CD4-positive, alpha-beta T cell treated with Interleukin-12 subunit alpha and Interleukin-12 subunit beta, for 1 hour (primary cell): Measurements from ENCODE around the gene OCRL.
A peak's percentile ranks its signal among the peaks of the same experiment; 100 is the strongest.

ENCODE experiments used
- DNase-seq: peaks from one replicate; pipeline ENCODE4 v3.0.0-alpha.2; 2020

OCRL gene

DNA sequence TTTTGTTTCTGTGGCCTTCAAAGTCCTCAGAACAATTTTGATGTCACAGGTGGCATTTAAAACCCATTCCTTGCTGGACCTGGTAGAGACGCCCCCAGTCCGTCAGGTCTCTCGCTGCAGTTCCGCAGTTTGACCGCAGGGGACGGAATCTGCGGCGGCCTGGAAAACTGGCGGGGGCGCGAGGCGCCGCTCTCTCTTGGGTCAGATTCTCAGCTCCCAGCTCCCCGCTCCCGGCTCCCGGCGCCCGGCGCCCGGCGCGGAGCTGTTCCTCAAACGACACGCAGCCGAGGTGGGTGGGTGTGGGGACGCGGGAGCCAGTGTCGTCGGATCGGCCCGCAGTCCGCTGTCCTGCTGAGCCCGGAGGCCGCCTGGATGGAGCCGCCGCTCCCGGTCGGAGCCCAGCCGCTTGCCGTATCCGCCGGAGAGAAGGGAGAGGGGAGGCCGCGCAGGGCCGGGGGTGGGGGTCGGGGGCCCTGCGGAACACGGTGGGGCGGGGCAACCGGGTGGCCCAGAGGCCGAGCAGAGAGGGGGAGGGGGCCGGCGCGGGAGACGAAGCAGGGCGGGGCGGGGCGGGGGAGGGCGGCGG is at the start of gene OCRL:
Gene OCRL, plus strand, starts transcription at position 192 of the 586 bp plus-strand sequence. Its CDS starts 181 bp downstream, at position 373.
- peak; percentile 54 for DNase-seq

- DNase-seq: no peak
Measured at GRCh38 chrX:129490330-129490729, 49.7 kb upstream of the OCRL start.

- no peak for DNase-seq
Measured at GRCh38 chrX:129493643-129494042, 46.4 kb upstream of the OCRL start.

GRCh38 chrX:129494887-129495286 is 45.2 kb upstream of the OCRL start:
- DNase-seq: no peak

DNA sequence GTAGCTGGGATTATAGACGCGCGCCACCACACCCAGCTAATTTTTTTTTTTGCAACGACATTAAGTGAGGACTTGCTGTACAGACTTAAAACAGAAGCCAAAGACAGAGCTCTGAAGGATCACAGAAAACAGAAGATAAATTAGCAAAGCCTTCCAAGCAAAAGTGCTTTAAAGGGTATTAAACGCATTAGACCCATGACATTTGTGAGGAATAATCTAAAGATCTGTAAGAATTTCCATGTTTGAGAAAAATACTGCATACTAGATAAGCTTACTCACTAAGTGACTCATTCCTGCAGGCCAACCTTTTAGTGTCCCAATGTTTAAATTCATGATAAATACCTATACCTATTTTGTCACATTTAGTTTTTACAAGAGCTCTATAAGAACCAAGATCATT is 44.2 kb upstream of the OCRL start:
- no peak for DNase-seq

DNA sequence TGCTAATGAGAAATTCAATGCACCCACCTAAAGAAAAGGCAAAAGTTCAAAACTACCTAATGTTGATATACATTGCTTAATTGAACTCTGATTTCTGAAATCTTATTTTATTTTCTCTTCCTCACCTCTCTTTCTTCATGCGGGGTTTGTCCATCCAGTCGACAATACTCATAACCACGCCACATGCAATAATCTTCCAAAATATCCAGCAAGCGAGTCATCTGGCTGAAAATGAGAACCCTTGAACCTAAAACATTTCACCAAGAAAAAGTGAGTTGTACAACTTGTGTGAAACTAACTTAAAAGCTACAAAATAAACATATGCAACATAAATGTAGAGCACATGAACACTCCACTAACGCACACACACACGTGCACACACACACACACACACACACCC is 43.4 kb upstream of the OCRL start:
- DNase-seq: no peak

DNA sequence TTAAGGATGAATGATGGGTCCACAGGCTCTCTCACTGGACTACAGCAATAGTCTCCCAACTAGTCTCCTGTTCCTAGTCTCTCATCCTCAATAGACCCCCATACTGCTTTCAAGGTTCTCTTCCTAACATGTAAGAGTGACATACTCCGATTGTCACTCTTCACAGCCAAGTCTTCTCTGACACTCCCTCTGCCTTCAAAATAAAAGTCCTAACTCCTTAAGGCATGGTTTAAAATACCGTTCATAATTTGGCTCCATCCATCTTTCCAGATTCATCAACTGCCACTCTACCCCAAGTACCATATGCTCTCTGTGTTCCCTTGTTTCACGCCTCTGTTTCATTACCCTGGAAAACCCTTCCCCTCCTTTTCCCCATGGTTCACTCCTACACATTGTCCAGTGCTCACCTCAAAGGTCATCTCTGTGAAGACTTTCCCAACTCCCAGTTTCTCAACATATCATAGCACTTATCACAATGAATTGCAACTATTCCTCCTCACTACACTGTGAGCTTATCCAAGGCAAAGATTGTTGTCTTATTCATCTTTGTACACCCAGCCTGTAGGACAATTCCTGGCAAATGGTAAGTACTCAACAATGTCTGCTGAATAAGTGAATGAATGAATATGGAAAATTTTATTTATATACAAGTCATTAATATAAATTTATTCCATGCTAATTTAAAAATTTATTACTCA is 42.8 kb upstream of the OCRL start:
- DNase-seq: no peak

GRCh38 chrX:129510331-129510730 is 29.7 kb upstream of the OCRL start:
- DNase-seq: no peak

GRCh38 chrX:129511689-129512088 is 28.4 kb upstream of the OCRL start:
- no peak for DNase-seq

DNA sequence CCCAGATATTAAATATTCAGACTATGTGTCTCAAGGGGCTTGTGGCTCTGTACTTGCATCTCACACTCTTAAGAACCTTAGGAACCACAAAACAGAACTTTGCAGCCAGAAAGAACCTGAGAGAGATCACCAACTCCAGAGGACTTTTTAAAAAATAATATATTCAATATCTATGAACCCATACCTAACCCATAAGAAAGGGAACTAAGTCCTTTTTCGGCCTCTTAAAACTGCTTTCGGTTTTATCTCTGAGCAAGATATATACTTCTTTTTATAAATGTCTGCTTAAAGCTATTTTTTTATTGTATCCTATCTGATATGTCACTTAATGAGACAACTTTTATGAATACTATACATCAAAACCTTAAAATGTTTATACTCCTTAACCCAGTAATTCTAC is 27.6 kb upstream of the OCRL start:
- no peak for DNase-seq

- DNase-seq: no peak
Measured at GRCh38 chrX:129516402-129516801, 23.7 kb upstream of the OCRL start.

- no peak for DNase-seq
Measured at GRCh38 chrX:129520151-129520550, 19.9 kb upstream of the OCRL start.

DNA sequence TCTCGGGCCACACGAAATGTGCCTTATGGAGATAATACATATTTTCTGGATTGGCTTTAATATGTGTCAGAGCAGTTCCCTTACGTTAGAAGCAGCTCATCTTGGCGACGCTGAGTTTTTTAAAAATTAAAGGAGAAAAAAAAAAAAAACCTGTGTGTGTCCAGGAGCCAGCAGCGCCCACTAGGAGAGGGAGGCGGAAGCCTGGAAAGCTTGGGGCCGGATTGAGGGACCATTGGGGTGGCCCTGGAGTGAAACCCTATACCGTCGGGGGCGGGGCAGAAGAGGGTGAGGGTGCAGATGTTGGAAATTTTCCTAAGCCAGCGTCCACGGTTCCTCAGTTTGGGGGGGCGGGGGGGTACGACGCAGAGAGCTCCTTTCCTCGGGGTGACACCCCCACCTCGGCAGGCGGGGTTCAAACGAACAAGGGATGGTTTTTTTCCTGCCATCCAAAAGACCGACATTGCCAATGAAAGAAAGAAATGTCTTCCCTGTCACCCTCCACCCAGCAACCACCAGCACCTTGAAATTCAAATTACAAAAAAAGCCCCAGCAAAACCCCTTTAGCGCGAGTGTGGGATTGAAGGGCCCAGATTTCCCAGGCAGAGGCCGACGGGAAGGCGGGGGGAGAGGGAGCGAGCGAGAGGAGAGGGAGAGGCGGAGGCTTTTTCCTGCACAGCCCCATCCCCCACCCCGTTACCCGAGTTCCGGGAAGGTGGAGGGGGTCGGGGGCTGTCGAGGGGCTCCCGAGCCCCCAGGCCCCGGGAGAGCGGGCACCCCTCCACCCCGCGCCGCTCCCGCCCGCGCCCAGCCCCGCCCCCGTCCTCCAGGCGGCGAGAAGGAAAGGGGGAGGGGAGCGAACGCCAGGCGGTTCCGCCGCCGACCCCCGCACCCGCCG is 17.6 kb upstream of the OCRL start:
- peak; percentile 1 for DNase-seq

DNA sequence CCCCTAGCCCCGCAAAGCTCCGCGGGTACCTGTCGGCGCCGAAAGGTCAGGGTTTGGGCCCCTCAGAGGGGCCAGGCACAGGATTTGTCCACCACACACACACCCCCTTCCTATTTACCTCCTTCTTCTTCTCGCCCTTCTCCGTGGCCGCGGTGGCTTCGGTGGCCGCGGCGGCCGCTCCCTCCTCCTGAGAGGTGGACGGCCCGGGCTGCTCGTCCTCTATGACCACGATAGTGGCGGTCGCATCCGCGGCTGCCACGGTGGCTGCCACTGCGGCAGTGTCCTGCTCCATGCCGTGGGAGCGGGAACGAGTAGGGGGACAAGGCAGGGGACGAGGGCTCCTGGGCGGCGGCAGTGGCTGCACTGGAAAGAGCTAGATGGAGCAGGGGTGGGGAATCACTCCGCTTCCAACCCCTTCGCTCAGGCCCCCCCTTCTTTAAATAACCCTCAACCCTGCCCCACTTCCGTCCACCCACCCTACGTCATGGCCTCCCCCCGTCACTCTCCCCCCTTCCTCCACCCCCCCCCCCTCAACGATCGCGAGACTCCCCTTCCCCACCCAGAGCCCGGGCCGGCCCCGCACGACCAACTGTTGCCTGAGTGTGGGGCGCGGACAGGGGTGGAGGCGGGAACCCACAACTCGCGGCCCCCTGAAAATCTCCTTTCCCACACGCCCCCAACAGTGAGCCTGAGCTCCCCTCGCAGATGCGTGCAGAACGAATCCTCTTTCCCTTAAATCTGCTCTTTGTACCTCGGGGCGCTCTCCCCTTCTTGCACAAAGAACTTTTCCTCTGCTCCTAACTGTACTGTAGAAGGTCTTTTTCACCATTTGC is 16.8 kb upstream of the OCRL start, which contains the start of gene SMARCA1:
Gene SMARCA1, minus strand, starts transcription at position 412 of the 833 bp plus-strand sequence. Its CDS starts 120 bp downstream, at position 292.
- no peak for DNase-seq

DNA sequence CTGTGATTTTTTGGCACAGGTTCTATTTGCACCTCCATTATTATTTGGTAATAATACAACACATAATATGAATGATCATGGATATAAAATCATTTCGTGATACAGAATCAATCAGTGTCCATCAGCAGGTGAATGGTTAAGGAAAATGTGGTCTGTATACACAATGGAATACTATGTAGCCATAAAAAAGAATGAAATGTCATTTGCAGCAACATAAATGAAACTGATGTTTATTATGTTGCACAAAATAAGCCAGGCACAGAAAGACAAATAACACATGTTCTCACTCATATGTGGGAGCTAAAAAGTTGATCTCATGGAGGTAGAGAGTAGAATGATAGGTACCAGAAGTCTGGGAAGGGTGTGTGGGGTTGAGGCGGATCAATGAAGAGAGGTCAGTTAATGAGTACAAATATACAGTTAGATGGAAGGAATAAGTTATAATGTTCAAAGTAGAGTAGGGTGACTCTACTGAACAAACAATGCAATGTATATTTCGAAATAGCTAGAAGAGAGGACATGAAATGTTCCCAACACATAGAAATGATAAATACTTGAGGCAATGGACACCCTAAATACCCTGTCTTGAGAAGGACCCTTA is 15.7 kb upstream of the OCRL start:
- DNase-seq: no peak

GRCh38 chrX:129525162-129525561 is 14.9 kb upstream of the OCRL start:
- no peak for DNase-seq

DNA sequence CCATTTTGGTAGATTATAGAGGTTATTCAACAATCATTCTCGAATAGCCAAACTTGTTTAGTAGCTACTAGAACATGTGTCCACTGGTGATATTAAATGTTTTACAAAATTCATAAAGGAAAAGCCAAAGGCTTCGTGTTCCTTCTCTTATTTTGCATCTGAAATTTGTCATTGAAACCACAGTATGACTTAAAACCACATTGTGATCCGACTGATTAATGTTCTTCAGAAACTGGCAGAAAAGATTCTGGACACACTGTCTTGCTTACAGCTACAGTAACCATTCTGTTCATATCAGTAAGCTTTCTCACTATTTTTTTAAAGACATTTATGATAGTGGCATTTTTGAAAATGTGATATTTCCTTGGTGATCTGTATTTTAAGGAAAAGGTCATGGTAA is 14.2 kb upstream of the OCRL start:
- no peak for DNase-seq

- no peak for DNase-seq
Measured at GRCh38 chrX:129529685-129530281, 10.3 kb upstream of the OCRL start.

DNA sequence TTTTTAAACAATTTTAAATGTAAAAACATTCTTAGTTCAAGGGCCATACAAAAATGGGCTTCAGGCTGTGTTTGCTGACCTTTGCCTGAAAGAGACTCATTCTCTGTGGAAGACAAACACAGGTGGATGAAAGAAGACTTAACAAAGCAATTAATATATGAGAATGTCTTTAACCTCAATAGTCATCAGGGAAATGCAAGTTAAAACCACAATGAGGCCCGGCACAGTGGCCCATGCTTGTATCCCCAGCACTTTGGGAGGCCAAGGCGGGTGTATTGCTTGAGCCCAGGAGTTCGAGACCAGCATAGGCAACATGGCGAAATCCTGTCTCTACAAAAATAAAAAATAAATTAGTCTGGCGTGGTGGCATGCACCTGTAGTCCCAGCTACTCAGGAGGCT is 9.6 kb upstream of the OCRL start:
- DNase-seq: no peak

DNA sequence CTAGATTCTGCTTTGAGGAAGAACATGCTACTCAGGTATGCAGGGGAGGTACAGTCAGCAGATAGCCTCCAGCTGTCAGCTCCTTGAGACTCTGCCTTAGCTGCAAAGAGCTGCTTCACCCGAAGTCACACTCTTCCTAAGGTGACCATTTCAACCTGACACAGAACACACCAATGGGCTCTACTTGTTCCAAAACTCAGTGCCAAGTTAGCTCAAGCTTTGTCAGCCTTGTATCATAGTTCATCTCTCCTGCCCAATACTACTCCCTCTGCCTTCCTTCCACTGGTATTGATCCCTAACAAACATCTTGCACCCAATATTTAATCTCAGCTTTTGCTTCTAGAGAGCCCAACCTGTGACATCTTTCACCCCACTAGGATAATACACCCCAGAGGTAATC is 8.9 kb upstream of the OCRL start:
- DNase-seq: no peak

GRCh38 chrX:129534816-129535578 is 5.1 kb upstream of the OCRL start:
- DNase-seq: no peak
